GM12864 (cell line): ENCODE measurements around the gene RASA1.
A peak's percentile ranks its signal among the peaks of the same experiment; 100 is the strongest.
"Not testable (repeated sequence)": the region's sequence is repeated elsewhere in the genome, so short reads cannot be mapped to it uniquely, and the experiment has no call there.

Source experiments
- DNase-seq: peaks from one replicate; pipeline ENCODE4 v3.0.0-alpha.2; 2011; ENCODE audit warnings: low read depth
- H3K4me3 ChIP-seq: 2 replicates; pipeline ENCODE4 v1.5.1; 2011; ENCODE audit warnings: mild to moderate bottlenecking, low read depth, low read length, control low read depth
- TF ChIP-seq, protein P1 (sequence below): IDR thresholded peaks from 2 replicates; pipeline ENCODE4 v1.5.1; 2011; ENCODE audit warnings: low read depth, mild to moderate bottlenecking, moderate library complexity, low read length, control low read depth, inconsistent platforms; ENCODE audit errors: missing control alignments

Gene RASA1

DNA sequence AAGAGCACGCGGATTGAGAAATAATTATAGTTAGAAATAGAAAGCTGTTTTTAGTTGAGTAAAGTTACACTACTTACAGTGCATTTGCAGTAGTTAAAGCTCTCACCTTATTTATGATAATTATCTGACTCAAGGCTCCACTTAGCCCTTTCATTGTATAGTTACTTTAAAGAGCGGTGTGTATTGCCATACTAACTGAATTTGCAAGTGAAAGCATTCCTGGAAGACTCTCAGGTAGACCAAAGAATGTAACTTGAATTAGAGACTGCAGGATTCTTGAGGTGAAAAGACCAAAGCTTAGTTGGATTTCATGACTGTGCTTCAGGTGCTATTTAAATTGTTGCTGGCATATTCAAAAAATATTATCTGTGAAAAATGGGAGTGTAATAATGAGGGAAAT lies 4.2 kb upstream of the RASA1 start:
- no peak overlapping the region for H3K4me3 ChIP-seq
- no peak for DNase-seq
- TF ChIP-seq, protein P1, sequence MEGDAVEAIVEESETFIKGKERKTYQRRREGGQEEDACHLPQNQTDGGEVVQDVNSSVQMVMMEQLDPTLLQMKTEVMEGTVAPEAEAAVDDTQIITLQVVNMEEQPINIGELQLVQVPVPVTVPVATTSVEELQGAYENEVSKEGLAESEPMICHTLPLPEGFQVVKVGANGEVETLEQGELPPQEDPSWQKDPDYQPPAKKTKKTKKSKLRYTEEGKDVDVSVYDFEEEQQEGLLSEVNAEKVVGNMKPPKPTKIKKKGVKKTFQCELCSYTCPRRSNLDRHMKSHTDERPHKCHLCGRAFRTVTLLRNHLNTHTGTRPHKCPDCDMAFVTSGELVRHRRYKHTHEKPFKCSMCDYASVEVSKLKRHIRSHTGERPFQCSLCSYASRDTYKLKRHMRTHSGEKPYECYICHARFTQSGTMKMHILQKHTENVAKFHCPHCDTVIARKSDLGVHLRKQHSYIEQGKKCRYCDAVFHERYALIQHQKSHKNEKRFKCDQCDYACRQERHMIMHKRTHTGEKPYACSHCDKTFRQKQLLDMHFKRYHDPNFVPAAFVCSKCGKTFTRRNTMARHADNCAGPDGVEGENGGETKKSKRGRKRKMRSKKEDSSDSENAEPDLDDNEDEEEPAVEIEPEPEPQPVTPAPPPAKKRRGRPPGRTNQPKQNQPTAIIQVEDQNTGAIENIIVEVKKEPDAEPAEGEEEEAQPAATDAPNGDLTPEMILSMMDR: no peak

DNA sequence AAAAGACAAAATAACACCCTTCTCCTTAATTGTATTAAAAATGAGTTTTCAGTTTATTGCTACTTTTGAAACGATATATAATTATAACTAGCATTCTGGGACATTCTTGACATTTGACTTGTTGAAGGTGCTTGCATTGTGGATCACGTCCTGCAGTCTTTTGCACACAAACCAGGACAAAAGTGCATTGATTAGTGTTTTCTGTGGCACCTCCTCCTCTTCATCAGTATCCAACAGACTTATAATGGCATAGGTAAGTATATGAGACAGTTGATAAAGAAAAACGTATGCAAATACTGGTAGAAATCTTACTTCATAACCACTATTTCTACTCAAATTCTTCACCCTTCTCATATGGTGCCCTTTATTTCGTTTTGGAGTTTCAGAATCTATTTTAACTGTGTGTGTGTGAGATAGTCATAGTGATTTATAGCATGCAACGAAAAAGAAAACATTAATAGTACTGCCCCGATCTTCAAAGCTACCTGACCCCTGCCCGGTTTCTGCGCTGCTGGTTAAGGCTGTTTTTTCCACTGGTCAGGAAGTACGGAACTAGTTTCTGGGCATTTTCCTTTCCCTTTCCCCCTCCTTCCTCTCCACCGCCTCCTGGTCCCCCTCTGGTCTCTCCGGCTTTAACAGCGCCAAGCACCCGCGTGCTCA lies 639 bp upstream of the RASA1 start:
- H3K4me3 ChIP-seq: peak overlapping the region; percentile 63
- DNase-seq: no peak
- TF ChIP-seq, protein P1: no peak

DNA sequence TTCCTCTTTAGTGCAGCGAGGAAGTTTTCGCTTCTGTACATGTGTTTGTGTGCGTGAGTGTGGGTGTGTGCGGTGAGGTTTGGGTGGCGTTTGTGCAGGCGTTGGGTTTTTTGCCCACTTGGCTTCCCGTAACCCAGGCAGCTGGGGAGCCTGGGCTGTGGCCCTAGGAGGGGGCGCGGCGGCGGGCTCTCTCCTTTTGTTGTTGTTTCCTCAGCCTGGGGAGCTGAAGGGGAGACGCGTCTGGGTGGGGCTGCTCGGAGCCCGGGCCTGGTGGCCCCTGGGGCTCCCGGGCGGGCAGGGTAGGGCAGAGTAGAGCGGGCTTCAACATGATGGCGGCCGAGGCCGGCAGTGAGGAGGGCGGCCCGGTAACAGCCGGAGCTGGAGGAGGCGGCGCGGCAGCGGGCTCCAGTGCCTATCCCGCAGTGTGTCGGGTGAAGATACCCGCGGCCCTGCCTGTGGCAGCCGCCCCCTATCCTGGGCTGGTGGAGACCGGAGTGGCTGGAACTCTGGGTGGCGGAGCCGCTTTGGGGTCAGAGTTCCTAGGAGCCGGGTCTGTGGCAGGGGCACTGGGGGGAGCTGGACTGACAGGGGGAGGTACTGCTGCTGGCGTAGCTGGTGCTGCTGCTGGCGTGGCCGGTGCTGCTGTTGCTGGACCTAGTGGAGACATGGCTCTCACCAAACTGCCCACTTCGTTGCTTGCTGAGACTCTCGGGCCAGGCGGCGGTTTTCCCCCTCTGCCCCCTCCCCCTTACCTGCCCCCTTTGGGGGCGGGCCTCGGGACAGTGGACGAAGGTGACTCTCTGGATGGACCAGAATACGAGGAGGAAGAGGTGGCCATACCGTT lies 665 bp downstream of the RASA1 start:
- TF ChIP-seq, protein P1: no peak
- DNase-seq: no peak
- peak overlapping the region; percentile 63 for H3K4me3 ChIP-seq

DNA sequence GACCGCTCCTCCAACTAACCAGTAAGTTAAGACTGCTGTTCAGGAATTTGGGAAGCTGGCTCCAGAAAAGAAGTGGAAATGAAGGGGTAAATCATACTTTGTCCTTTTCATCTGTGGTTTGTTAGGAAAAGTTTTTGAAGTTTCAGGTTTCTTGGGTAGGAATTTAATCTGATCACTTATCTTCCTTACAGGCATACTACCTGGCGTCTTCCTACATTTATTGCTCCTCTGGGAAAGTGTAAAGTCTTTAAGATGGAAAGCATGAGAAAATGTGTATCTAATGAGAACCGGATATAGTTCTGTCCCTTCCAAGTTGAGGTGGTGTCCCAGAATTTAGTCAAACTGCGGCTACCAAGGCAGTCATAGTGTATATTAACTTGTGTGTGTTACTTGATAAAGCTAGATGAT lies 1.3 kb downstream of the RASA1 start:
- TF ChIP-seq, protein P1: no peak
- H3K4me3 ChIP-seq: peak overlapping the region; percentile 63
- no peak for DNase-seq

DNA sequence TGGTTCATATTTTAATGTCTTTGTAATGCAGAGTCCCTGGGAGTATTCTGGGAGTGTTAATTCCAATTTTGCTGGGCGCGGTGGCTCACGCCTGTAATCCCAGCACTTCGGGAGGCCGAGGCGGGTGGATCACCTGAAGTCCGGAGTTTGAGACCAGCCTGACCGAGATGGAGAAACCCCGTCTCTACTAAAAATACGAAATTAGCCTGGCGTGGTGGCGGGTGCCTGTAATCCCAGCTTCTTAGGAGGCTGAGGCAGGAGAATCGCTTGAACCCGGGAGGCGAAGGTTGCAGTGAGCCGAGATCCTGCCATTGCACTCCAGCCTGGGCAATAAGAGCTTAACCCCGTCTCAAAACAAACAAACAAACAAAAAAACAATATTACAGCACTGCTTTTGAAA lies 3.2 kb downstream of the RASA1 start:
- H3K4me3 ChIP-seq, DNase-seq: not testable (repeated sequence)

DNA sequence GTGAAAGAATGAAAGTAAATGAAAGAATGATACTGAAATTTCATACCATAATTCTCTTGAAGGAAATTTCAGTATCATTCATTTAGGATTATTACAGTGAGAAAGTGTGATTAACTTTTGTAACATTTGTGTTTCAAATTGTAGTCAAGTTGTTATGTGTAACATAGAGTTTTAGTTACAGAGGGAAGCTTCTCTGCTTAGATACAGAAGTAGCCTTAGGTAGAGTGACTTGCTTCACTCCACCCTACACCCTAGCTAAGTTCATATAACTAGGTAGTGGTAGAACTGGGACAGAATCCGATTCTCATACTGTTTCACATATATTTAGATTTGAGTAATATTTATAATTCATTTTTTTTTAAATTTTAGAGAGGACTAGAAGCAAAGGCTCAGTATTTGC lies 9.0 kb downstream of the RASA1 start:
- TF ChIP-seq, protein P1: no peak
- H3K4me3 ChIP-seq: no peak overlapping the region
- no peak for DNase-seq

DNA sequence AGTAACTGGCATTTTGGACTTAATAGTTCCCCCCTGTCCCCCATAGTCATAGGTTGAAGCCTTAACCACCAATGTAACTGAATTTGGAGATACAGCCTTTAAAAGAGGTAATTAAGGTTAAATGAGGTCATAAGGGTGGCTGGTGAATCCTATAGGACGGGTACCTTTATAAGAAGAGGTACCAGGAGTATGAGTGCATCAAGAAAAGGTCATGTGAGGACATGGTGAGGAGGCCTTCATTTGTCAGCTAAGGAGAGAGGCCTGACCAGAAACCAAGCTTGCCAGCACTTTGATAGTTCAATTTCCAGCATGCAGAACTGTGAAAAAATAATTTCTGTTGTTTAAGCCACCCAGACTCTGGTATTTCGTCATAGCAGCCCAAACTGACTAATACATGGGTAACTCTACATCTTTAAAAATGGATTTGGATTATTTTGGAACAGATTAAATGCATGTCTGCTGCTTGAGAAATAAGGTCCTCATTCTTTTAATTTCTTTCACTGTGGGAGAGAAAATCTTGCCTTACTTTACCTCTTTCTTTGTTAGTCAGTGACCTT lies 9.7 kb downstream of the RASA1 start:
- TF ChIP-seq, protein P1: no peak
- DNase-seq: no peak
- no peak overlapping the region for H3K4me3 ChIP-seq
